ENCODE measurements around the gene ARHGAP11A. TPM values are rescaled to one million over a fixed set of nuclear protein-coding genes. Genes with fewer than 3 reads are reported as not detected.

Gene ARHGAP11A
- total RNA-seq, 4 donors from 2014 or later = 2.0 to 8.2 (median 4.8) TPM

DNA sequence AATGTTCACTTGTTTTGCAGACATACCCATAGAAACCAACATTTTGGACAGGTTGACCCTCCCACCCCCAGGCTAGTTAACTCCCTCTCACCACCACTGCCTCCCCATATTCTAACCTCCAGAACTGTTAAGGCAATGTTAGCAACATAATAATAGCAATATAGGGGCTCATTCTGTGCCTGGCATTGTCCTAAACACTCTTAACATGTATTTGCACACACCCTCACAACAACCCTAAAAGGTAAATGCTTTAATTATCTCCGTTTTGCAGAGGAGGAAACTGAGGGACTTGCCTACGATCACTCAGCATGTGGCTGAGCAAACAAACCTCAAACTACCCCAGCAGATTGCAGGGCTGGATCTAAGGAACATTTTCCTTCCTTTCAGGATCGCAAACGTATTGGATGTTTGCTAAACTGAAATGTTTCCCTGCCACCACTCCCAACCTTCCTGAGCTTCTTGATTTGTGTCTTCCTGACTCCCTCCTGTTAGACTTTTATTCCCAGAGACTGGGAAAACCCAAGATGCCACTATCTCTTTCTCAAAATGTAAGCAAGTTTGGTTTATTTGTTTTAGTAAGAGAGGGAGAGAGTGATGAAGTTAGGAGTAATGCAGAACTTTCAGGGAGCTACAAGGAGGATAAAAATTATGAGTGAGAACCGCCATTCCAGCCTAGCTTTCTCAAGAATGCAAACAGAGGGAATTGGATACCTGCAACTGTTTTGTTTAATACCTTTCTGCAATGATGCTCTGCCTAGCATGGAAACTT lies 27.5 kb downstream of the ARHGAP11A start:
- Histone ChIP-seq H3K4me1 (peaks cover 0 to 4% of the 10 kb centered on the region in 2 donors), H3K27me3 (no peaks in the 10 kb centered on the region), H3K27ac (no peak overlapping the region), H3K4me3 (replicated peaks in 1 of 3) (no peak overlapping the region), H3K36me3 (no peaks in the 10 kb centered on the region), H3K9me3 (no peaks in the 10 kb centered on the region)
- no peak for DNase-seq
- TF ChIP-seq, protein P1, sequence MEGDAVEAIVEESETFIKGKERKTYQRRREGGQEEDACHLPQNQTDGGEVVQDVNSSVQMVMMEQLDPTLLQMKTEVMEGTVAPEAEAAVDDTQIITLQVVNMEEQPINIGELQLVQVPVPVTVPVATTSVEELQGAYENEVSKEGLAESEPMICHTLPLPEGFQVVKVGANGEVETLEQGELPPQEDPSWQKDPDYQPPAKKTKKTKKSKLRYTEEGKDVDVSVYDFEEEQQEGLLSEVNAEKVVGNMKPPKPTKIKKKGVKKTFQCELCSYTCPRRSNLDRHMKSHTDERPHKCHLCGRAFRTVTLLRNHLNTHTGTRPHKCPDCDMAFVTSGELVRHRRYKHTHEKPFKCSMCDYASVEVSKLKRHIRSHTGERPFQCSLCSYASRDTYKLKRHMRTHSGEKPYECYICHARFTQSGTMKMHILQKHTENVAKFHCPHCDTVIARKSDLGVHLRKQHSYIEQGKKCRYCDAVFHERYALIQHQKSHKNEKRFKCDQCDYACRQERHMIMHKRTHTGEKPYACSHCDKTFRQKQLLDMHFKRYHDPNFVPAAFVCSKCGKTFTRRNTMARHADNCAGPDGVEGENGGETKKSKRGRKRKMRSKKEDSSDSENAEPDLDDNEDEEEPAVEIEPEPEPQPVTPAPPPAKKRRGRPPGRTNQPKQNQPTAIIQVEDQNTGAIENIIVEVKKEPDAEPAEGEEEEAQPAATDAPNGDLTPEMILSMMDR (IDR thresholded peaks at IDR 0.05) = no peak
- no peak for TF ChIP-seq POLR2A (IDR thresholded peaks at IDR 0.05)
- intact Hi-C loops (cut with DNase I) = no loop called here
- 83 to 88% methylated on average over 5 of the region's 5 CpGs for WGBS, 2 donors

DNA sequence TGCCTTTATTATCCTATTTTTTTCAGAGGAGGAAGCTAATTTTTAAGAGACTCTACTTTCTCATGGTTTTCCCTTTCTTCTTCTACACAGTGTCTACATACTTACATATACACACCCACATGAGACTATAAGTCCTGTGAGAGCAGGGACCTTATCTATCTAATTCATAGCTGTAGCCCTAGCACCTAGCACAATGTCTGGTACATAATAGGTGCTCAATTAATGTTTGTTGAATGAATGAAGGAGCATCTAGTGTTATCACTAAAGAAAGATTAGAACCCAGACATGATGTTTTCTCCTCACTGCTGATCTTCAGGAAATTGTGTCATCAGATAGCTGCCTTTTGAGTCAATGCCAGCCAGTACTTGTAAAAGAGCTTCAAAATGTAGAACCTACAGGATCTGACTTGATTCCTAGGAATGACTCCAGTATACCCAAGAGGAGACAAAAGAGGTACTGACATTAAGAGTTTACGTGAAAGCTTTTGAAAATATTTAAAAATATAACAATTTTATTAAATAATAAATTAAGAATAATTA lies 28.7 kb downstream of the ARHGAP11A start:
- Histone ChIP-seq H3K9me3 (no peaks in the 10 kb centered on the region), H3K4me1 (peaks cover 0 to 4% of the 10 kb centered on the region in 2 donors), H3K27me3 (no peaks in the 10 kb centered on the region), H3K27ac (no peak overlapping the region), H3K4me3 (replicated peaks in 1 of 3) (no peak overlapping the region), H3K36me3 (no peaks in the 10 kb centered on the region)
- WGBS, 2 donors = 94 to 98% methylated on average over 1 of the region's 1 CpG
- intact Hi-C loops (cut with DNase I) = no loop called here
- DNase-seq = no peak
- no peak for TF ChIP-seq POLR2A (IDR thresholded peaks at IDR 0.05)
- TF ChIP-seq, protein P1 (IDR thresholded peaks at IDR 0.05) = no peak

DNA sequence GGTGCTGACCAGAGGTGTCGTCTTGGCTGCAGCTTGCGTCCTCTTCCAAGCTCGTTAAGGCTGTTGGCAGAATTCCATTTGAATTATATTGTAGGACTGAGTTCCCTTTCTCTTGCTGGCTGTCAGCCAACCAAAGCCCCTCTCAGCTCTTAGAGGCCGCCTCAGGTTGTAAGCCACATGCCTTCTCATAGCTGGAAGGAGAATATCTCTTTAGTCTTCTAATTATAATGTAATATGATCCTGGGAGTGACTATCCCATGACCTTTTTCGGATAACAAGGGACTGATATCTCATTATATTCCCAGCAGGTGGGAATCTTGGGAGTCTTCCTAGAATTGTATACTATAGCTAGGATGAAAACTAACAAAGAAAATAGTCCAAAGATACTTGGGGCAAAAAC lies 31.0 kb downstream of the ARHGAP11A start:
- 58 to 61% methylated on average over 5 of the region's 5 CpGs for WGBS, 2 donors
- no peaks in the 10 kb centered on the region for H3K9me3 ChIP-seq

DNA sequence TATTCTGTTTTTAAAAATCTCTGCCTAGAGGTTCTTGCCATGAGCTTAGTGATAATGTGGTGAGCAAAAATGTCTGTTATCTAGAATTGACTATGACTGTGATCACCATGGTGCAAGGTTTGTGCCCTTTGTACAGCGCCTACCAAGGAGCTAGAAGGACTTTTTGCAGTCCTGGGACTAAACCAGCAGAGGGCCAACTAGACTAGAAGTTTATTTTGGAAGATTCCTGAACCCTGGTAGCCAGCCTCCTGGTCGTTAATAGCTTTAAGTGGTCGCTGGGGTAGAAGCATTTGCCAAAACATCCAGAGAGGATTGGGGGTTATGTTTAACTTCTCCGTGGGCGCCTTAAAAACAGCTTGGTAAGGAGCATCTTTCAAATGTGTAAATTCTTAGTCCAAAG lies 34.0 kb downstream of the ARHGAP11A start:
- WGBS, 2 donors = 30 to 39% methylated on average over 5 of the region's 5 CpGs
- Histone ChIP-seq H3K27ac (no peak overlapping the region), H3K9me3 (no peaks in the 10 kb centered on the region), H3K4me3 (replicated peaks in 1 of 3) (no peak overlapping the region), H3K27me3 (no peaks in the 10 kb centered on the region), H3K36me3 (no peaks in the 10 kb centered on the region), H3K4me1 (no peaks in the 10 kb centered on the region)
- DNase-seq = no peak
- TF ChIP-seq POLR2A (IDR thresholded peaks at IDR 0.05) = no peak
- TF ChIP-seq, protein P1 (IDR thresholded peaks at IDR 0.05) = peak in 3 of 6 experiments; percentile 30 to 42 (median 40)
- intact Hi-C loops (cut with DNase I) = no loop called here

More for the DNA sequence above, 31.0 kb downstream of the ARHGAP11A start:
- no peak for DNase-seq
- H3K4me3 ChIP-seq (replicated peaks in 1 of 3) = no peak overlapping the region
- H3K27ac ChIP-seq = no peak overlapping the region
- intact Hi-C loops (cut with DNase I) = no loop called here
- H3K36me3 ChIP-seq = no peaks in the 10 kb centered on the region
- H3K27me3 ChIP-seq = no peaks in the 10 kb centered on the region
- TF ChIP-seq, protein P1 (IDR thresholded peaks at IDR 0.05) = no peak
- no peak for TF ChIP-seq POLR2A (IDR thresholded peaks at IDR 0.05)
- peaks cover 0 to 4% of the 10 kb centered on the region in 2 donors for H3K4me1 ChIP-seq

DNA sequence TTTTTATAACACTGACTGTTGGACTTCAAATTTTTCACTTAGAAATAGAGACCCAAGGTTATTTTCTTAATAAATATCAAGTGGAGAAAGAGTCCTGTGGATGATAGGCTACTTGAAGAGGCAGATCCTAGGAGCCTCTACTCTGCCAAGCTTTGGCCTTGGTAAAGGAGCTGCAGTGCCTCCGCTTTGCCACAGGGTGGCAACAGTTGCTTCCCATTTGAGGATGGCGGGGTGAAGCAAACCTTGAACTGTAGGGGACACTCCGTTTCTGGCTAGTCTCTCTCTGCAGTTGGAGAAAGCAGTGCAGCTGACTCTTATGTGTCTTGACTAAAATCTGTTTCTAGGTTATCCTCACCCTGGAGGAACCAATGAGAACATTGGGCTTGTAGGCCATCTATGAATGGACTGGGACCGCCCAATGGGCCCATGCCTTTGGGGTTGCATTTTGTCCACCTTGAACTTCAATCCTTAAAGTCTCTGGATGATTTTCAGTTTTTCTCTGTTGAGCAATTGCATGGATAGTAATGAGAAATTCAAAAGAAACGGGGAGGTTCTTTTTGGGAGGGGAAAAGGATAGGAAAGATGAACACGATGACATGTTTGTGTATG lies 36.0 kb downstream of the ARHGAP11A start:
- H3K4me3 ChIP-seq (replicated peaks in 1 of 3) = no peak overlapping the region
- no peaks in the 10 kb centered on the region for H3K9me3 ChIP-seq
- no peaks in the 10 kb centered on the region for H3K27me3 ChIP-seq
- no peaks in the 10 kb centered on the region for H3K4me1 ChIP-seq
- TF ChIP-seq, protein P1 (IDR thresholded peaks at IDR 0.05) = peak; percentile 44 to 92 (median 81)
- TF ChIP-seq POLR2A (IDR thresholded peaks at IDR 0.05) = no peak
- 43 to 45% methylated on average over 6 of the region's 6 CpGs for WGBS, 2 donors
- H3K36me3 ChIP-seq = no peaks in the 10 kb centered on the region
- H3K27ac ChIP-seq = no peak overlapping the region
- intact Hi-C loops (cut with DNase I) = no loop called here
- DNase-seq = peak; percentile 44 to 64

Measured in thyroid gland (tissue), 4 donors.